ENCODE results near the gene AGAP3.

GRCh38 chr7:151047976-151048815 lies 38.1 kb upstream of the AGAP3 start, which contains the start of gene ASIC3:
- TF ChIP-seq, protein P1, sequence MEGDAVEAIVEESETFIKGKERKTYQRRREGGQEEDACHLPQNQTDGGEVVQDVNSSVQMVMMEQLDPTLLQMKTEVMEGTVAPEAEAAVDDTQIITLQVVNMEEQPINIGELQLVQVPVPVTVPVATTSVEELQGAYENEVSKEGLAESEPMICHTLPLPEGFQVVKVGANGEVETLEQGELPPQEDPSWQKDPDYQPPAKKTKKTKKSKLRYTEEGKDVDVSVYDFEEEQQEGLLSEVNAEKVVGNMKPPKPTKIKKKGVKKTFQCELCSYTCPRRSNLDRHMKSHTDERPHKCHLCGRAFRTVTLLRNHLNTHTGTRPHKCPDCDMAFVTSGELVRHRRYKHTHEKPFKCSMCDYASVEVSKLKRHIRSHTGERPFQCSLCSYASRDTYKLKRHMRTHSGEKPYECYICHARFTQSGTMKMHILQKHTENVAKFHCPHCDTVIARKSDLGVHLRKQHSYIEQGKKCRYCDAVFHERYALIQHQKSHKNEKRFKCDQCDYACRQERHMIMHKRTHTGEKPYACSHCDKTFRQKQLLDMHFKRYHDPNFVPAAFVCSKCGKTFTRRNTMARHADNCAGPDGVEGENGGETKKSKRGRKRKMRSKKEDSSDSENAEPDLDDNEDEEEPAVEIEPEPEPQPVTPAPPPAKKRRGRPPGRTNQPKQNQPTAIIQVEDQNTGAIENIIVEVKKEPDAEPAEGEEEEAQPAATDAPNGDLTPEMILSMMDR (IDR thresholded peaks at IDR 0.05): no peak
- TF ChIP-seq POLR2AphosphoS5 (IDR thresholded peaks at IDR 0.05) (no peak), POLR2A (IDR thresholded peaks at IDR 0.05) (no peak), EP300 (IDR thresholded peaks at IDR 0.05; ENCODE audit: low read depth) (no peak)
